Stomach smooth muscle (tissue), 2 donors: ENCODE data around the gene RSPO1.
"Not testable (repeated sequence)": the region's sequence is repeated elsewhere in the genome, so short reads cannot be mapped to it uniquely, and the experiment has no call there.

Experiments
- H3K27ac ChIP-seq: one replicate; pipeline ENCODE4 v1.7.0; 2013; ENCODE audit warnings: mild to moderate bottlenecking, low read length, inconsistent platforms
- H3K27me3 ChIP-seq, 2 donors: one replicate each; pipeline ENCODE4 v1.7.0; 2013; ENCODE audit warnings: low read length in 2 of 2; ENCODE audit not compliant: insufficient read depth in 2 of 2, control insufficient read depth in 1 of 2
- H3K36me3 ChIP-seq, 2 donors: one replicate each; pipeline ENCODE4 v1.7.0; 2013; ENCODE audit warnings: low read length in 2 of 2; ENCODE audit not compliant: control insufficient read depth in 2 of 2, insufficient read depth in 2 of 2
- H3K4me1 ChIP-seq: one replicate; pipeline ENCODE4 v1.7.0; 2013; ENCODE audit warnings: low read length; ENCODE audit not compliant: control insufficient read depth, insufficient read depth
- H3K4me3 ChIP-seq, 2 donors: one replicate each; pipeline ENCODE4 v1.7.0; 2013; ENCODE audit warnings: low read length in 2 of 2
- H3K9ac ChIP-seq, 2 donors: one replicate each; pipeline ENCODE4 v1.7.0; 2013; ENCODE audit warnings: low read length in 2 of 2, mild to moderate bottlenecking in 1 of 2
- H3K9me3 ChIP-seq, 2 donors: one replicate each; pipeline ENCODE4 v1.7.0; 2013; ENCODE audit warnings: low read length in 2 of 2; ENCODE audit not compliant: control insufficient read depth in 2 of 2
- donor health status: healthy.
- donor health status: Pancreatic carcinoma.

RSPO1 gene, protein sequence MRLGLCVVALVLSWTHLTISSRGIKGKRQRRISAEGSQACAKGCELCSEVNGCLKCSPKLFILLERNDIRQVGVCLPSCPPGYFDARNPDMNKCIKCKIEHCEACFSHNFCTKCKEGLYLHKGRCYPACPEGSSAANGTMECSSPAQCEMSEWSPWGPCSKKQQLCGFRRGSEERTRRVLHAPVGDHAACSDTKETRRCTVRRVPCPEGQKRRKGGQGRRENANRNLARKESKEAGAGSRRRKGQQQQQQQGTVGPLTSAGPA

DNA sequence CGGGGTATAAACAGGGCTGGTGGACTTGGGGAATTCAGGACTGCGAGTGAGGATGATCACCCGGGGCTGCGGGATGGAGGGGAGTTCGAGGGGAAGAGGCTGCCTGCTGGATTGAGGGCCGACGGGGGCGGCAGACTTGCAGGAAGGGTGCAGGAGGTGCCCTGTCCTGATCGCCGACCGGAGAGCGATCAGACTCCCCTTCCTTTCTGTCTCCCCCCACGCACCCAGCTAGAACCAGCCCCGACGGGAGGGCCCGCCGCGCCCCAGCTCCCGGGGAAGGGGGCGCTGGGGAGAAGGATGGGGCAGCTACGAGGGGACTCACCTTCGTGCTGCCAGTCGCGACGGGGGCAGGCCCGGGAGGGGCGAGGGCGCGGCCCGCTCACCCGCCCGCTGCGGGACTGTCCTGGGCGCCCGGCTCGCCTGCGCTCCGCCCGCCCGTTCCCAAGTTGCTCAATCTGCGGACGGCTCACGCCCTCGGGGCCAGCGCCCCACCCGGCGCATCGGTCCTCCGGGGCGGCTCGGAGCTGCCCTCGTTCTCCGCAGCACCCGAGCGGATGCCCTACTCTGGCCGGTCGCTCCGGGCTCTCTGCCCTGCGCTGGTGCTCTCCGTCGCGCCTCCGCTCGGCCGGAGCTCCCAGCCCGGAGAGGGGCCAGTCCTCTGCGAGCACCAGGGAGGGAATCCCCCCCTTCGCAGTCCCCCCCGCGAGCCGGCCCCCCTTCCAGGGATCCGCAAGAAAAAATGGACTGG lies at the start of gene RSPO1:
Gene RSPO1 (minus strand): TSS at position 649 of the 748 bp plus-strand sequence. CDS start 5,231 bp downstream, outside the sequence.
- H3K27ac ChIP-seq, result no peak within 1 kb of the TSS
- H3K4me1 ChIP-seq, result peaks cover 11% of the 10 kb centered on the region
- H3K4me3 ChIP-seq, result peak within 1 kb of the TSS; percentile 25 to 62
- H3K36me3 ChIP-seq, result no peaks in the 10 kb centered on the region
- no peaks in the 10 kb centered on the region for H3K9me3 ChIP-seq
- H3K27me3 ChIP-seq, result peaks cover 58 to 60% of the 10 kb centered on the region in 2 donors
- H3K9ac ChIP-seq, result no peak within 1 kb of the TSS

DNA sequence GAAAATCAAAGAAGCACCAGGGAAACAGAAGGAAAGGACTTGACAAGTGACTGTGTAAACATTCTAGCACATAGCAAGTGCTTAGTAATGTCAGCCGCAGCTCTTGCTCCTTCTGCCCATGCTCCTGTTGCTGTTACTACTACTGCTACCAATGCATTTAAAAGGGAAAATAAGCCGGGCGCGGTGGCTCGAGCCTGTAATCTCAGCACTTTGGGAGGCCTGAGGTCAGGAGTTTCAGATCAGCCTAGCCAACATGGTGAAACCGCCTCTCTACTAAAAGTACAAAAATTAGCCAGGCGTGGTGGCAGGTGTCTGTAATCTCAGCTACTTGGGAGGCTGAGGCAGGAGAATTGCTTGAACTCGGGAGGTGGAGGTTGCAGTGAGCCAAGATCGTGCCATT lies 49.5 kb upstream of the RSPO1 start:
- not testable (repeated sequence) for H3K27me3 ChIP-seq, H3K4me3 ChIP-seq, H3K4me1 ChIP-seq, H3K9ac ChIP-seq, H3K27ac ChIP-seq, H3K9me3 ChIP-seq
- peaks cover 30% of the 10 kb centered on the region in 2 donors for H3K36me3 ChIP-seq

GRCh38 chr1:37682334-37682987 lies 47.8 kb upstream of the RSPO1 start:
- Histone ChIP-seq H3K4me3 (no peak overlapping the region), H3K4me1 (no peaks in the 10 kb centered on the region), H3K27ac (no peak overlapping the region), H3K27me3 (no peaks in the 10 kb centered on the region), H3K36me3 (peaks cover 27 to 30% of the 10 kb centered on the region in 2 donors), H3K9ac (no peak overlapping the region), H3K9me3 (no peaks in the 10 kb centered on the region)

DNA sequence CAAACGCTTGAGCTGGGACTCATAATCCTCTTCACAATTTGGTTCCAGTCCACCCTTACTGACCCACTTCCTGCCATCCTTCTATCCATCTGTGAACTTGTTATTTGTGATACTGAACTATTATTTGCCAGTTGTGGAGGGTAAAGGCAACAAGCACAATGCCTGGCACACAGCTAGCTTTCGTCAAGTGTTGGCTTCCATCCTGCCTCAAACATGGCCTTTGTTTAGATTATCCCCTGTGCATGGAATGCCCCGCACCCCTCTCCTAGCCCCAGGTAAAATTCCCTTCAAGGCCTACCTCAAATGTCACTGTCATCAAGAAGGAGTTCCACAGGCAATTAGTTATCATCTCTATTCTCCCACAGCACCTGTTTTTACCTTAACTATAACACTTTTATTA lies 46.2 kb upstream of the RSPO1 start:
- Histone ChIP-seq H3K36me3 (peaks cover 20 to 24% of the 10 kb centered on the region in 2 donors), H3K4me1 (peaks cover 3% of the 10 kb centered on the region), H3K27ac (no peak overlapping the region), H3K4me3 (no peak overlapping the region), H3K9me3 (no peaks in the 10 kb centered on the region), H3K9ac (no peak overlapping the region), H3K27me3 (no peaks in the 10 kb centered on the region)

DNA sequence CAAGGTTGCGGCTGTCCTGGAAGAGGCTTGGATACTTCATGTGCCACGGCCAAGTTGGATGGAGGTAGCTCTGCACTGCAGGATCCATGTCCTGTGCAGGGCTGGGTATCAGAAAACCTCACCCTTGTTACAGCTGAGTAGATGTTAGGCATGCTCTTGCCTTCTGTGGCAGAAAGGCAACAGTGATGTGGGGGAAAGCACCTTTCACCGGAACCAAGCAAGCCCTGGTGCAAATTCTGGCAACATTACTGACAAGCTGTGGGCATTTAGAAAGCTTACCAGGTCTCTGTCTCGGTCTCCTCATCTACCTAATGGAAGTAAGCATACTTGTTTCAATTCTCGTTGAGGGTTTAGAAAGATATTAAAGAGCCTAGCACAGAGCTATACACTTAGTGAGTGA lies 43.1 kb upstream of the RSPO1 start:
- H3K27ac ChIP-seq, result no peak overlapping the region
- no peaks in the 10 kb centered on the region for H3K9me3 ChIP-seq
- H3K36me3 ChIP-seq, result peaks cover 3 to 4% of the 10 kb centered on the region in 2 donors

GRCh38 chr1:37677143-37677439 lies 42.4 kb upstream of the RSPO1 start:
- no peak overlapping the region for H3K4me3 ChIP-seq
- no peaks in the 10 kb centered on the region for H3K36me3 ChIP-seq
- peaks cover 10% of the 10 kb centered on the region for H3K4me1 ChIP-seq
- H3K9ac ChIP-seq, result no peak overlapping the region
- H3K27me3 ChIP-seq, result peaks cover 0 to 4% of the 10 kb centered on the region in 2 donors
- H3K9me3 ChIP-seq, result no peaks in the 10 kb centered on the region
- no peak overlapping the region for H3K27ac ChIP-seq

More for the DNA sequence above, 43.1 kb upstream of the RSPO1 start:
- H3K9ac ChIP-seq, result no peak overlapping the region
- no peak overlapping the region for H3K4me3 ChIP-seq
- no peaks in the 10 kb centered on the region for H3K27me3 ChIP-seq
- H3K4me1 ChIP-seq, result peaks cover 10% of the 10 kb centered on the region

- Histone ChIP-seq H3K36me3 (no peaks in the 10 kb centered on the region), H3K9ac (peak overlapping the region in 1 of 2 donors; percentile 36), H3K9me3 (no peaks in the 10 kb centered on the region), H3K27me3 (peaks cover 0 to 4% of the 10 kb centered on the region in 2 donors), H3K4me3 (peak overlapping the region in 1 of 2 donors; percentile 15), H3K4me1 (peaks cover 10% of the 10 kb centered on the region), H3K27ac (no peak overlapping the region)
Observed at GRCh38 chr1:37676281-37677142, 41.8 kb upstream of the RSPO1 start.

DNA sequence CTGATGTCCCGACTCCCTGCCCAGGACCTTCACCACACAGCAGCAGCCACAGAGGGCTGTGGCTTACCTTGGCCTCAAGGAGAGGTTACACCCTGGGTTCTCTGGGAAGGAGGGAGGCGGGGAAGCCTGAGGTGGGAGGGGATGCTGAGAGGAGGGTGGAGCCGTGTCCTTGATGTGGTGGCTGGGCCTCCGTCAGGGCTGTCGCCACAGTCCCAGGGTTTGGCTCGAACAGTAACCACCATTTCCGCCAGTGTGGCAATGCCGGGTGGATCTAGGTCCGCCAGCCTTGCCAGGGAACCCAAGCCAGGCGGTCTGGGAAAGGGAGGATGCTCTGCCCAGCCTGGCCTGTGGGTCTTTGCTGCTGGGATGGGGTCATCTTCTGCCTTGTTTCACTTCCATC lies 39.2 kb upstream of the RSPO1 start:
- Histone ChIP-seq H3K9me3 (no peaks in the 10 kb centered on the region), H3K27ac (no peak overlapping the region), H3K27me3 (peaks cover 2 to 11% of the 10 kb centered on the region in 2 donors), H3K9ac (no peak overlapping the region), H3K36me3 (no peaks in the 10 kb centered on the region), H3K4me3 (no peak overlapping the region), H3K4me1 (peaks cover 10% of the 10 kb centered on the region)

DNA sequence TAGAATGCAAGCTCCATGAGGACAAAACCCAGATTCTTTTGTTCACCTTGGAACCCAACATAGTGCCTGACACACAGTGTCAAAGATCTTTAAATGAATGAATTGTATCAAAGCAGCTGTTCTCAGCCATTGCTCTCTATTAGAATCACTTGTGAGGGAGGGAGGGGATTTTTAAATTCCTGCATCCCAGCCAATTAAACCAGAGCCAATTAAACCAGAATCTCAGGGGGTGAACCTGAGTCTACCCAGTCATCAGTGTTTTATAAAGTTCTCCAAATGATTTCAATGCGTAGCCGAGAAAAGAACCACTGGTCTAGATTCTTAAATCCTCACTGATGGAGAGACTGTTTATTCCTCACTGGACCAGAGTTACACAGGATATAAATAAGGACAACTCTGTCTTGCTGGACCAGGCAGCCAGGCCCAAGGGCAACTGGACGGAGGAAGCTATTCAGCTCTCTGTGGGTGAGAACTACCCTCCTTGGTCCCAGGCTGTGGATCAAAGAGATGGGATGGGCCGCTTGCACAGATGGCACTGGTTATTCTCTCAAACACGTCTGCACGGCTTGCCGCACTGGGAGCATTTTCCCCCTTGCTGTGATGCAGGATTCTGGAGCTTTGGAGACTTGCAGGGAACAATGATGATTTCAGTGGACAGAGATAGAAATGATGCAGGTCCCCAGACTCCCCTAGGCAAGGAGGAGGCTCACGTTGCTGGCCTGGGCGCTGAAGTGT lies 37.6 kb upstream of the RSPO1 start:
- Histone ChIP-seq H3K27me3 (peaks cover 10 to 15% of the 10 kb centered on the region in 2 donors), H3K36me3 (no peaks in the 10 kb centered on the region), H3K9me3 (no peaks in the 10 kb centered on the region), H3K9ac (no peak overlapping the region), H3K4me1 (peaks cover 10% of the 10 kb centered on the region), H3K27ac (no peak overlapping the region), H3K4me3 (no peak overlapping the region)

- Histone ChIP-seq H3K9ac (no peak overlapping the region), H3K36me3 (no peaks in the 10 kb centered on the region), H3K4me1 (peaks cover 10% of the 10 kb centered on the region), H3K9me3 (no peaks in the 10 kb centered on the region), H3K4me3 (no peak overlapping the region), H3K27ac (no peak overlapping the region), H3K27me3 (peaks cover 10 to 16% of the 10 kb centered on the region in 2 donors)
Observed at GRCh38 chr1:37671261-37671660, 36.6 kb upstream of the RSPO1 start.
